ENCODE results near the gene DBNDD2. TPM values are rescaled to one million over a fixed set of nuclear protein-coding genes. Genes with fewer than 3 reads are reported as not detected.

The DBNDD2 gene
- total RNA-seq, 1 donor from 2014 or later = 10.2 TPM

- H3K36me3 ChIP-seq = no peaks in the 10 kb centered on the region
- no peak overlapping the region for H3K4me3 ChIP-seq
- no peaks in the 10 kb centered on the region for H3K9me3 ChIP-seq (ENCODE audit: low read depth)
- peaks cover 22% of the 10 kb centered on the region for H3K79me2 ChIP-seq (ENCODE audit: low read depth)
- Mint-ChIP-seq H3K9me3 (no peaks in the 10 kb centered on the region), H3K4me3 (no peak overlapping the region), H3K27ac (no peak overlapping the region), H3K27me3 (ENCODE audit: insufficient read depth, low read depth) (no peaks in the 10 kb centered on the region), H3K4me1 (peaks cover 25% of the 10 kb centered on the region), H3K36me3 (peaks cover 10% of the 10 kb centered on the region)
- H3K27me3 ChIP-seq = peaks cover 1% of the 10 kb centered on the region
- H3F3A ChIP-seq (ENCODE audit: low read depth) = peaks cover 5% of the 10 kb centered on the region
- TF ChIP-seq CTCF (IDR thresholded peaks at IDR 0.05) (no peak), EZH2phosphoT487 (IDR thresholded peaks at IDR 0.05) (no peak), EZH2 (IDR thresholded peaks at IDR 0.05) (no peak)
- H3K4me2 ChIP-seq = no peak overlapping the region
- H3K4me1 ChIP-seq = peaks cover 14% of the 10 kb centered on the region
- H3K27ac ChIP-seq = no peak overlapping the region
- peaks cover 15% of the 10 kb centered on the region for H4K20me1 ChIP-seq (ENCODE audit: low read depth)
- H3K9ac ChIP-seq = no peak overlapping the region
- no peak overlapping the region for H2AFZ ChIP-seq (replicated peaks)
- DNase-seq (ENCODE audit: low spot score) = no peak
Measured at GRCh38 chr20:45367126-45367525, 41.0 kb upstream of the DBNDD2 start.

- Mint-ChIP-seq H3K4me1 (peaks cover 20% of the 10 kb centered on the region), H3K27ac (no peak overlapping the region), H3K27me3 (ENCODE audit: insufficient read depth, low read depth) (no peaks in the 10 kb centered on the region), H3K9me3 (no peaks in the 10 kb centered on the region), H3K4me3 (no peak overlapping the region), H3K36me3 (peaks cover 10% of the 10 kb centered on the region)
- TF ChIP-seq EZH2phosphoT487 (IDR thresholded peaks at IDR 0.05) = no peak
- Histone ChIP-seq H3K9me3 (ENCODE audit: low read depth) (no peaks in the 10 kb centered on the region), H3K9ac (no peak overlapping the region), H3K4me3 (no peak overlapping the region), H3K36me3 (no peaks in the 10 kb centered on the region), H2AFZ (replicated peaks) (no peak overlapping the region), H3K27me3 (peaks cover 14% of the 10 kb centered on the region), H4K20me1 (ENCODE audit: low read depth) (peaks cover 15% of the 10 kb centered on the region), H3K4me1 (peaks cover 14% of the 10 kb centered on the region), H3K27ac (no peak overlapping the region), H3K79me2 (ENCODE audit: low read depth) (peaks cover 21% of the 10 kb centered on the region), H3K4me2 (no peak overlapping the region), H3F3A (ENCODE audit: low read depth) (peaks cover 5% of the 10 kb centered on the region)
- DNase-seq (ENCODE audit: low spot score) = no peak
Measured at GRCh38 chr20:45368221-45368980, 39.7 kb upstream of the DBNDD2 start.

- Histone ChIP-seq H3K27me3 (peaks cover 17% of the 10 kb centered on the region), H2AFZ (replicated peaks) (no peak overlapping the region), H3K4me3 (no peak overlapping the region), H3K4me2 (no peak overlapping the region), H3K4me1 (no peaks in the 10 kb centered on the region), H3K9me3 (ENCODE audit: low read depth) (no peaks in the 10 kb centered on the region), H4K20me1 (ENCODE audit: low read depth) (no peaks in the 10 kb centered on the region), H3K27ac (no peak overlapping the region), H3K9ac (no peak overlapping the region), H3F3A (ENCODE audit: low read depth) (no peaks in the 10 kb centered on the region), H3K36me3 (no peaks in the 10 kb centered on the region), H3K79me2 (ENCODE audit: low read depth) (peaks cover 2% of the 10 kb centered on the region)
- peaks cover 10% of the 10 kb centered on the region for H3K4me1 Mint-ChIP-seq
- TF ChIP-seq EZH2phosphoT487 (IDR thresholded peaks at IDR 0.05) = no peak
- no peak for TF ChIP-seq CTCF (IDR thresholded peaks at IDR 0.05)
- TF ChIP-seq EZH2 (IDR thresholded peaks at IDR 0.05) = no peak
- H3K27ac Mint-ChIP-seq = no peak overlapping the region
- peaks cover 3% of the 10 kb centered on the region for H3K27me3 Mint-ChIP-seq (ENCODE audit: insufficient read depth, low read depth)
- no peaks in the 10 kb centered on the region for H3K9me3 Mint-ChIP-seq
- no peak for DNase-seq (ENCODE audit: low spot score)
- no peak overlapping the region for H3K4me3 Mint-ChIP-seq
- peaks cover 5% of the 10 kb centered on the region for H3K36me3 Mint-ChIP-seq
Measured at GRCh38 chr20:45370571-45371160, 37.4 kb upstream of the DBNDD2 start.

- no peak overlapping the region for H3K9ac ChIP-seq
- no peak overlapping the region for H2AFZ ChIP-seq (replicated peaks)
Measured at GRCh38 chr20:45372241-45372640, 35.8 kb upstream of the DBNDD2 start.

More at GRCh38 chr20:45372241-45372640, 35.8 kb upstream of the DBNDD2 start:
- Histone ChIP-seq H3K36me3 (no peaks in the 10 kb centered on the region), H3K4me2 (peak overlapping the region; percentile 75), H3K4me3 (no peak overlapping the region), H3K79me2 (ENCODE audit: low read depth) (no peaks in the 10 kb centered on the region), H3K9me3 (ENCODE audit: low read depth) (no peaks in the 10 kb centered on the region), H3K27ac (no peak overlapping the region), H3K4me1 (peaks cover 3% of the 10 kb centered on the region), H3F3A (ENCODE audit: low read depth) (no peaks in the 10 kb centered on the region), H3K27me3 (peaks cover 17% of the 10 kb centered on the region), H4K20me1 (ENCODE audit: low read depth) (no peaks in the 10 kb centered on the region)
- Mint-ChIP-seq H3K4me1 (peaks cover 11% of the 10 kb centered on the region), H3K36me3 (peaks cover 5% of the 10 kb centered on the region), H3K9me3 (no peaks in the 10 kb centered on the region), H3K27ac (peak overlapping the region; percentile 0), H3K27me3 (ENCODE audit: insufficient read depth, low read depth) (peaks cover 3% of the 10 kb centered on the region), H3K4me3 (no peak overlapping the region)
- no peak for TF ChIP-seq EZH2phosphoT487 (IDR thresholded peaks at IDR 0.05)
- no peak for TF ChIP-seq EZH2 (IDR thresholded peaks at IDR 0.05)
- TF ChIP-seq CTCF (IDR thresholded peaks at IDR 0.05) = no peak
- no peak for DNase-seq (ENCODE audit: low spot score)

Data from neural progenitor cell (in vitro differentiated cells).